Epithelial cell of esophagus (primary cell): ENCODE data around the gene MEG3.
"Not testable (repeated sequence)": the region's sequence is repeated elsewhere in the genome, so short reads cannot be mapped to it uniquely, and the experiment has no call there.

Source experiments
- DNase-seq: peaks from one replicate; pipeline ENCODE4 v3.0.0; 2010; ENCODE audit warnings: low read depth
- H3K4me3 ChIP-seq: 2 replicates; pipeline ENCODE4 v1.5.1; 2011; ENCODE audit warnings: mild to moderate bottlenecking, low read length, control low read depth
- CTCF ChIP-seq: IDR thresholded peaks from 2 replicates; pipeline ENCODE4 v1.5.1; 2011; ENCODE audit warnings: low read depth, mild to moderate bottlenecking, low read length, control low read depth, inconsistent platforms; ENCODE audit not compliant: insufficient read depth; ENCODE audit errors: missing control alignments

MEG3 gene

DNA sequence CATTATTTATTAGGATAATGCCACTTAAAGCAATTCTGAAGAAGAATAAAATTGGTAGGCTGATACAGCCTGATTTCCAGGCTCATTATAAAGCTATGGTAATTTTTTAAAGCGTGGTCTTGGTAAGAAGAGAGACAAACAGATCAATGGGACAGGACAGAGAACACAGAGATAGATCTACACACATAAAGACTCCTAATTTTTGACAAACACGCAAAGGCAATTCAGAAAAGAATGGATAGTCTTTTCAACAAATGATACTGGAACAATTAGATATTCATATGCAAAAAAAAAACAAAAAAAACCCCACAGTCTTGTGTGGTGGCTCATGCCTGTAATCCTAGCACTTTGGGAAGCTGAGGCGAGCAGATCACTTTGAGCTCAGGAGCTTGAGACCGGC, 25.9 kb upstream of the MEG3 start:
- TF ChIP-seq CTCF, result no peak
- DNase-seq, result no peak
- H3K4me3 ChIP-seq, result no peak overlapping the region

GRCh38 chr14:100801433-100801832, 24.5 kb upstream of the MEG3 start:
- not testable (repeated sequence) for H3K4me3 ChIP-seq, DNase-seq

DNA sequence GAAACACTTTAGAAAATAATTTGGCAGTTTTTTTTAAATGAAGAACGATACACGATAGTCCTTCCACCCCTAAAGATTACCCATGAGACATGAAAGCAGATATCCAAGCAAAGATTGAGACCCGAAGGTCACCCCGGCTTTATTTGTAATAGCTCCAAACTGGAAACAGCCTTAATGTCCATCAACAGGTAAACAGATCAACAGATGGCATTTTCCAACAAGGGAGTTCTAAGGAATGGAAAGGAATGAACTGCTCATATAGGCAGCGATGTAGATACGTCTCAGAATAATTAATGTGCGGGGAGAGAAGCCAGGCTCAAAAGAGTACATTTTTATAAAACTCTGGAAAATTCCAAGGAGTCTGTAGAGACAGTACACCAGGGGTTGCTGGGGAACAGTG, 23.7 kb upstream of the MEG3 start:
- DNase-seq, result no peak
- no peak for TF ChIP-seq CTCF
- no peak overlapping the region for H3K4me3 ChIP-seq

DNA sequence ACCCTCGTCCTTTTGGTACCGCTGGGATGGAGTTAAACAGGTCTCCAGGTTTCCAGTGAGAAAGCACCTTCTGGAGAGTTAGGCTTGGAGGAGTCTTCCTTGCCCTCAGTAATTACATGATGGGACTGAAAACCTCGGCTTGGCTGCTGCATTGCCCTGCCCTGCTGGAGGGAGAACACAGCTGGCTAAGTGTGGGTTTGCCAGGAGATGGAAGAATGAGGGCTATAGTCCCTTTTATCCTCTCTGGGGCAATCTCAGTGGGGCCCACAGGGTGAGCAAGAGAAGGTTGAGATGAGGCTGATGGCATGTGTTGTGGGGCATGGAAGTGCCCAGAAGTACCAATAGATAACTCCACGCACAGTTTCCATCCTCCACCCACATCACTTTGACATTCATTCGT, 23.2 kb upstream of the MEG3 start:
- no peak overlapping the region for H3K4me3 ChIP-seq
- no peak for DNase-seq
- TF ChIP-seq CTCF, result no peak

DNA sequence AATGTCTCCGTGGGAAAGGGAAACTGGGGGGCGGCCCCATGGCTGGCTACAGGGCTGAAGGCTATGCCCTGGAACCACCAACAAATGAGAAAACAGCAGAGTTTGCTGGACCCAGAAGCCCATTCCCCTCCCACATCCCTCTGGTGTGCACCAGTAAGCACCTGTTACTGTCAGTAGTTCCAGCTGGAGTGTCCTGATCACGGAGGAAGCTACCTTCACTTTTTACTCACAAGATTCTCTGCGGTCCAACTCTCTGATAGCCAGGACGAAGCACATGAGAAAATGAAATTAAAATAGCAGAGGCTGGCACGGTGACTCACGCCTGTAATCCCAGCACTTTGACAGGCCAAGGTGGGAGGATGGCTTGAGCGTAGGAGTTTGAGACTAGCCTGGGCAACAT, 22.7 kb upstream of the MEG3 start:
- no peak for DNase-seq
- TF ChIP-seq CTCF, result no peak
- no peak overlapping the region for H3K4me3 ChIP-seq

DNA sequence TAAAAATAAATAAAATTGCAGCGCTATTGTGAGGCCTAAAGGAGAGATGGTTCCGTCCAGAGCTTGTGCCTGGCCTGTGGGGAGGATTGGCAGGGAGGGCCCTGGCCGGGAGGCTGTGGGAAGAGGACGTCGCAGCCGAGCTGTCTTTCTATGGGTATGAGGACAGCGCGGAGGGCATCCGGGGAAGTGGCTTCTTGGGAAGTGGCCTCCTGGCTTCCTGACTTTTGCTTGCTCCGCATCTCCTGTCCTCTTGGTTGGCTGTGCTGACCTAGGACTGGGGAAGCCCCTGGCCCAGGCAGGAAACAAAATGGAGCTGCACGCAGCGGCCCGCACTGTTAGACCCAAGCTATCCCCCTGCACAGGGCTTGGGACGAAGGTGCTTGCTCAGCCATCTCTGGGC, 22.2 kb upstream of the MEG3 start:
- no peak for TF ChIP-seq CTCF
- no peak overlapping the region for H3K4me3 ChIP-seq
- DNase-seq, result no peak

DNA sequence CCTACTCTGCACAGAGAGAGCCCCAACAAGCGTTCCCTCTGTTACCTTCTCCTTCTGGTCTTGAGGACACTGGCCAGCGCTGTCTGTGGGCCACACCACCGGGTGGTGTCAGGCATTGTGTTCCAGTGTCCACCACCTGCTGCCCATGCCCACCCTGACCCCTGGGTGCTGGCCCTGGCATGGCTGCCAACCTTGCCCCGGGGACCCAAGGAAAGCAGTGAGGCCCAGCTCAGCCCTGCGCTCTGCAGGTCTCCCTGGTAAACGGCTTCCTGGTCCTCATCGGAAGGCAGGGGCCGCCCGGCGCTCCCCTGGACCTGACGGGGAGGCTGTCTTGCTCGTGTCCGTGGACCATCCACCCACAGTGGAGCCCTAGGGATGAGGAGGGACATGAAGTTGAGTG, 21.8 kb upstream of the MEG3 start:
- TF ChIP-seq CTCF, result no peak
- H3K4me3 ChIP-seq, result no peak overlapping the region

DNA sequence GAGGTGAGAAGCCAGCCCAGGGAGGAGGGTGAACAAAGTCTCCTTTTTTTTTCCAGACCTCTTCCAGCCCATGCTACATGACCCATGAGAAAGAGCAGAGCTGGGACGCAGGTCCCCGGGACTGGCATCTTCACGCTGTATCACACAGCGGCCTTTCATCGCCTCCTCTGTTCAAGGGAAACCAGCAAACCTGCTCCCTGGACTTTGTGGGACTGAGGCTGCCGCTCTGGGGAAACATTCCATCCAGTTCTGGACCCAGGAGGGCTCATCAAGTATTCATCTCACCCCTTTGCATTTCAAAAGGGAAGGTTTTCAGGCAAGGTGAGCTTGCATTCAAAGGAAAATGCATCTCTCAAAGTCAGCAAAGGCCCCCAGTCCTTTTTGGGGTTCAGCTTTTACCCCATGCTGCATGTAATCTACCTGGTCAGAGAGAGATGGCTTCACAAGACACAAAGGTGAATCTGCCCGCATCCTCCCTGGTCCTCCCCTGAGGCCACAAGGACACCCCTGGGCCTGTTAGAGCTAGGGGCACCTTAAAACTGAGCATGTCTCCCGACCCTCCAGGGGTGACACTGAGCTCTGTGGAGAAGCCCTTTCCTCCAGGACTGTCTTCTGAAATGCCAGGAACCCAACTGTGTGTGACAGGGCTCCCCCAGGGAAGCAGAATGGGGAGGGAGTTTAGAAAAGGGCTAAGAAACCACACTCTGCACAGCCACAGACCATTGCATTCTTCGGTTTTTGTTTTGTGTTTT, 21.2 kb upstream of the MEG3 start:
- no peak for TF ChIP-seq CTCF
- no peak for DNase-seq
- H3K4me3 ChIP-seq, result no peak overlapping the region

More for the DNA sequence above, 21.8 kb upstream of the MEG3 start:
- no peak for DNase-seq
